IPS-15b (cell line): ENCODE measurements around the gene FARP2.
"Not testable (repeated sequence)": the region's sequence is repeated elsewhere in the genome, so short reads cannot be mapped to it uniquely, and the experiment has no call there.

Source experiments
- H3K27me3 ChIP-seq: one replicate; pipeline ENCODE4 v1.6.1; 2013; ENCODE audit warnings: low read length; ENCODE audit not compliant: control insufficient read depth, insufficient read depth
- H3K36me3 ChIP-seq: one replicate; pipeline ENCODE4 v1.6.1; 2013; ENCODE audit warnings: low read length; ENCODE audit not compliant: control insufficient read depth, insufficient read depth
- H3K4me1 ChIP-seq: one replicate; pipeline ENCODE4 v1.6.1; 2013; ENCODE audit warnings: mild to moderate bottlenecking, low read length; ENCODE audit not compliant: control insufficient read depth, insufficient read depth
- H3K4me3 ChIP-seq: one replicate; pipeline ENCODE4 v1.5.1; 2013; ENCODE audit warnings: low read depth, low read length
- H3K9ac ChIP-seq: one replicate; pipeline ENCODE4 v1.6.1; 2013; ENCODE audit warnings: low read depth, mild to moderate bottlenecking, low read length
- H3K9me3 ChIP-seq: one replicate; pipeline ENCODE4 v1.6.1; 2013; ENCODE audit warnings: mild to moderate bottlenecking, low read length; ENCODE audit not compliant: control insufficient read depth, insufficient read depth

The FARP2 gene

GRCh38 chr2:241315093-241315878 lies 40.8 kb upstream of the FARP2 start, which contains the start of gene HDLBP:
Gene HDLBP (minus strand): TSS chr2:241315672. CDS start chr2:241266869, 48,803 bp downstream.
- H3K27me3 ChIP-seq, result no peaks in the 10 kb centered on the region
- peaks cover 30% of the 10 kb centered on the region for H3K4me1 ChIP-seq
- peaks cover 2% of the 10 kb centered on the region for H3K36me3 ChIP-seq
- H3K4me3 ChIP-seq, result peak within 1 kb of the TSS; percentile 98
- H3K9me3 ChIP-seq, result no peaks in the 10 kb centered on the region
- peak within 1 kb of the TSS; percentile 100 for H3K9ac ChIP-seq

GRCh38 chr2:241315879-241316631 lies 40.0 kb upstream of the FARP2 start, which contains the start of gene SEPTIN2:
Gene SEPTIN2 (plus strand): TSS chr2:241315925. CDS start chr2:241324233, 8,308 bp downstream.
- H3K9ac ChIP-seq, result peak within 1 kb of the TSS; percentile 100
- H3K9me3 ChIP-seq, result no peaks in the 10 kb centered on the region
- peak within 1 kb of the TSS; percentile 98 for H3K4me3 ChIP-seq
- peaks cover 30% of the 10 kb centered on the region for H3K4me1 ChIP-seq
- no peaks in the 10 kb centered on the region for H3K27me3 ChIP-seq
- H3K36me3 ChIP-seq, result peaks cover 2% of the 10 kb centered on the region

GRCh38 chr2:241316825-241317224 lies 39.3 kb upstream of the FARP2 start:
- Histone ChIP-seq H3K27me3 (no peaks in the 10 kb centered on the region), H3K9me3 (no peaks in the 10 kb centered on the region), H3K36me3 (peaks cover 2% of the 10 kb centered on the region), H3K9ac (peak overlapping the region; percentile 94), H3K4me3 (peak overlapping the region; percentile 98), H3K4me1 (peaks cover 37% of the 10 kb centered on the region)

GRCh38 chr2:241317391-241317790 lies 38.7 kb upstream of the FARP2 start:
- Histone ChIP-seq H3K9ac (peak overlapping the region; percentile 94), H3K36me3 (peaks cover 2% of the 10 kb centered on the region), H3K4me1 (peaks cover 37% of the 10 kb centered on the region), H3K9me3 (no peaks in the 10 kb centered on the region), H3K4me3 (peak overlapping the region; percentile 98), H3K27me3 (no peaks in the 10 kb centered on the region)

GRCh38 chr2:241318830-241319229 lies 37.3 kb upstream of the FARP2 start:
- H3K4me3 ChIP-seq, H3K9ac ChIP-seq: not testable (repeated sequence)
- peaks cover 27% of the 10 kb centered on the region for H3K4me1 ChIP-seq

GRCh38 chr2:241320394-241320793 lies 35.7 kb upstream of the FARP2 start:
- peaks cover 27% of the 10 kb centered on the region for H3K4me1 ChIP-seq
- H3K4me3 ChIP-seq, result peak overlapping the region; percentile 10
- H3K9ac ChIP-seq, result no peak overlapping the region
- no peaks in the 10 kb centered on the region for H3K27me3 ChIP-seq
- no peaks in the 10 kb centered on the region for H3K9me3 ChIP-seq
- H3K36me3 ChIP-seq, result peaks cover 2% of the 10 kb centered on the region

More at GRCh38 chr2:241318830-241319229, 37.3 kb upstream of the FARP2 start:
- not testable (repeated sequence) for H3K36me3 ChIP-seq, H3K27me3 ChIP-seq, H3K9me3 ChIP-seq

- H3K9ac ChIP-seq, result no peak overlapping the region
- no peak overlapping the region for H3K4me3 ChIP-seq
- no peaks in the 10 kb centered on the region for H3K27me3 ChIP-seq
- H3K9me3 ChIP-seq, result no peaks in the 10 kb centered on the region
- H3K36me3 ChIP-seq, result peaks cover 2% of the 10 kb centered on the region
- H3K4me1 ChIP-seq, result peaks cover 27% of the 10 kb centered on the region
These were observed 35.1 kb upstream of the FARP2 start for GRCh38 chr2:241321033-241321432.

- no peaks in the 10 kb centered on the region for H3K27me3 ChIP-seq
- H3K9ac ChIP-seq, result no peak overlapping the region
- peaks cover 27% of the 10 kb centered on the region for H3K4me1 ChIP-seq
- H3K36me3 ChIP-seq, result peaks cover 5% of the 10 kb centered on the region
- no peak overlapping the region for H3K4me3 ChIP-seq
- no peaks in the 10 kb centered on the region for H3K9me3 ChIP-seq
These were observed 34.2 kb upstream of the FARP2 start for GRCh38 chr2:241321886-241322285.

- Histone ChIP-seq H3K9me3 (no peaks in the 10 kb centered on the region), H3K36me3 (peaks cover 5% of the 10 kb centered on the region), H3K27me3 (no peaks in the 10 kb centered on the region), H3K9ac (no peak overlapping the region), H3K4me3 (no peak overlapping the region), H3K4me1 (peaks cover 16% of the 10 kb centered on the region)
These were observed 32.3 kb upstream of the FARP2 start for GRCh38 chr2:241323778-241324177.

GRCh38 chr2:241324775-241325174 lies 31.3 kb upstream of the FARP2 start:
- H3K9me3 ChIP-seq, result no peaks in the 10 kb centered on the region
- no peaks in the 10 kb centered on the region for H3K27me3 ChIP-seq
- H3K4me1 ChIP-seq, result peaks cover 15% of the 10 kb centered on the region
- H3K4me3 ChIP-seq, result no peak overlapping the region
- H3K9ac ChIP-seq, result no peak overlapping the region
- peaks cover 5% of the 10 kb centered on the region for H3K36me3 ChIP-seq

- no peaks in the 10 kb centered on the region for H3K27me3 ChIP-seq
- no peak overlapping the region for H3K9ac ChIP-seq
- H3K4me3 ChIP-seq, result no peak overlapping the region
- H3K9me3 ChIP-seq, result no peaks in the 10 kb centered on the region
- H3K4me1 ChIP-seq, result peaks cover 11% of the 10 kb centered on the region
- peaks cover 5% of the 10 kb centered on the region for H3K36me3 ChIP-seq
These were observed 30.8 kb upstream of the FARP2 start for GRCh38 chr2:241325257-241325656.
